Smooth muscle cell (in vitro differentiated cells): ENCODE data around the gene TMEM80. TPM values are rescaled to one million over a fixed set of nuclear protein-coding genes. Genes with fewer than 3 reads are reported as not detected.

Experiments used
- DNase-seq: peaks from one replicate; lab custom pipeline; 2025; ENCODE audit not compliant: unreplicated experiment; lab: John Stamatoyannopoulos, UW
- H2AFZ ChIP-seq: fragments of 200-600 bp; sonication (generic); 2 replicates; pipeline ENCODE4 v1.6.0; 2016; ENCODE audit warnings: antibody characterized with exemption, low read depth, mild to moderate bottlenecking
- H3F3A ChIP-seq: fragments of 200-600 bp; sonication (generic); 2 replicates; pipeline ENCODE4 v1.6.0; 2017; ENCODE audit warnings: antibody characterized with exemption, low read depth
- H3K27ac ChIP-seq: fragments of 200-600 bp; sonication (generic); 2 replicates; pipeline ENCODE4 v1.5.1; 2016; ENCODE audit warnings: low read depth, mild to moderate bottlenecking
- H3K27me3 ChIP-seq: fragments of 200-600 bp; sonication (generic); 2 replicates; pipeline ENCODE4 v1.6.1; 2016; ENCODE audit warnings: low read depth, mild to moderate bottlenecking
- H3K36me3 ChIP-seq: fragments of 200-600 bp; sonication (generic); 2 replicates; pipeline ENCODE4 v1.5.1; 2016; ENCODE audit warnings: low read depth
- H3K4me1 ChIP-seq: fragments of 200-600 bp; sonication (generic); 2 replicates; pipeline ENCODE4 v1.5.1; 2016; ENCODE audit warnings: low read depth
- H3K4me2 ChIP-seq: fragments of 200-600 bp; sonication (generic); 2 replicates; pipeline ENCODE4 v1.6.0; 2016; ENCODE audit warnings: mild to moderate bottlenecking
- H3K4me3 ChIP-seq: fragments of 200-600 bp; sonication (generic); 2 replicates; pipeline ENCODE4 v1.5.1; 2016; ENCODE audit warnings: mild to moderate bottlenecking
- H3K79me2 ChIP-seq: fragments of 200-600 bp; sonication (generic); 2 replicates; pipeline ENCODE4 v1.6.0; 2016; ENCODE audit warnings: low read depth, mild to moderate bottlenecking
- H3K9ac ChIP-seq: fragments of 200-600 bp; sonication (generic); 2 replicates; pipeline ENCODE4 v1.6.0; 2016; ENCODE audit warnings: low read depth
- H3K9me3 ChIP-seq: fragments of 200-600 bp; sonication (generic); replicated peaks from 2 replicates; pipeline ENCODE4 v1.5.1; 2016; ENCODE audit warnings: low read depth
- H4K20me1 ChIP-seq: fragments of 200-600 bp; sonication (generic); 2 replicates; pipeline ENCODE4 v1.6.0; 2016; ENCODE audit warnings: low read depth
- CTCF ChIP-seq: fragments of 200-600 bp; sonication (generic); IDR thresholded peaks from 2 replicates; pipeline ENCODE4 v1.5.1; 2017; ENCODE audit warnings: borderline replicate concordance, mild to moderate bottlenecking, antibody characterized with exemption; ENCODE audit not compliant: insufficient read depth, poor library complexity, severe bottlenecking
- WGBS: methylation state at CpG from one replicate; pipeline ENCODE4 v1.1.7; 2016; ENCODE audit warnings: low lambda C conversion rate; 5-methylcytosine and 5-hydroxymethylcytosine counted together
- polyA plus RNA-seq: library from polyadenylated mRNA; unstranded; fragments of >200 nt; fragmentation: Nextera tagmentation; extraction: Ambion mirVana; gene quantifications from 2 replicates; pipeline ENCODE4 v1.2.1, GENCODE V29; 2016
- total RNA-seq: library from RNA; depleted of rRNA; stranded (reverse); fragments of >200 nt; gene quantifications from 2 replicates; pipeline ENCODE4 v1.2.3, GENCODE V29; 2014

The TMEM80 gene
- total and polyA plus RNA-seq, 2 experiments from 2014 or later, result 5.5 to 14.3 TPM

- Histone ChIP-seq H3F3A (no peaks in the 10 kb centered on the region), H3K27me3 (no peaks in the 10 kb centered on the region), H3K27ac (no peak overlapping the region), H2AFZ (no peak overlapping the region), H3K36me3 (peaks cover 8% of the 10 kb centered on the region), H3K4me3 (no peak overlapping the region), H3K4me2 (no peak overlapping the region), H3K4me1 (no peaks in the 10 kb centered on the region), H3K79me2 (no peaks in the 10 kb centered on the region), H3K9me3 (no peaks in the 10 kb centered on the region), H4K20me1 (peaks cover 12% of the 10 kb centered on the region), H3K9ac (no peak overlapping the region)
- TF ChIP-seq CTCF, result no peak
- 95% methylated on average over 36 of the region's 36 CpGs for WGBS
- DNase-seq, result no peak
These were observed 16.1 kb upstream of the TMEM80 start for GRCh38 chr11:679271-680207.

- Histone ChIP-seq H3K4me3 (no peak overlapping the region), H2AFZ (no peak overlapping the region), H3K27me3 (no peaks in the 10 kb centered on the region), H3K36me3 (peaks cover 8% of the 10 kb centered on the region), H3F3A (no peaks in the 10 kb centered on the region), H3K4me1 (no peaks in the 10 kb centered on the region), H3K4me2 (no peak overlapping the region), H4K20me1 (peaks cover 8% of the 10 kb centered on the region), H3K9ac (no peak overlapping the region), H3K27ac (no peak overlapping the region), H3K79me2 (no peaks in the 10 kb centered on the region), H3K9me3 (no peaks in the 10 kb centered on the region)
- no peak for DNase-seq
- 98% methylated on average over 19 of the region's 19 CpGs for WGBS
- TF ChIP-seq CTCF, result no peak
These were observed 15.1 kb upstream of the TMEM80 start for GRCh38 chr11:680476-680875.

GRCh38 chr11:680970-681369 is 14.6 kb upstream of the TMEM80 start:
- WGBS, result 94% methylated on average over 13 of the region's 13 CpGs

More at GRCh38 chr11:680970-681369, 14.6 kb upstream of the TMEM80 start:
- DNase-seq, result no peak
- H2AFZ ChIP-seq, result no peak overlapping the region
- H3K4me2 ChIP-seq, result no peak overlapping the region
- H3K4me1 ChIP-seq, result no peaks in the 10 kb centered on the region
- no peaks in the 10 kb centered on the region for H3K27me3 ChIP-seq
- H3K27ac ChIP-seq, result no peak overlapping the region
- H3K9me3 ChIP-seq, result no peaks in the 10 kb centered on the region
- no peaks in the 10 kb centered on the region for H3F3A ChIP-seq
- no peak overlapping the region for H3K9ac ChIP-seq
- no peak overlapping the region for H3K4me3 ChIP-seq
- peaks cover 8% of the 10 kb centered on the region for H3K36me3 ChIP-seq
- H3K79me2 ChIP-seq, result no peaks in the 10 kb centered on the region
- TF ChIP-seq CTCF, result no peak
- H4K20me1 ChIP-seq, result peaks cover 7% of the 10 kb centered on the region
